ENCODE measurements around the gene HIVEP1.

HIVEP1 gene

GRCh38 chr6:12084681-12085080 is 72.6 kb downstream of the HIVEP1 start:
- Histone ChIP-seq H3K4me1 (ENCODE audit: control insufficient read depth, insufficient read depth, low read length, unreplicated experiment) (peaks cover 2% of the 10 kb centered on the region), H3K79me2 (ENCODE audit: control insufficient read depth, insufficient read depth, low read length, unreplicated experiment) (peaks cover 2% of the 10 kb centered on the region), H3K27ac (ENCODE audit: low read depth, low read length) (no peak overlapping the region), H2AFZ (ENCODE audit: low read length, unreplicated experiment) (no peak overlapping the region), H3K36me3 (ENCODE audit: insufficient read depth, low read length) (no peaks in the 10 kb centered on the region), H3K4me3 (ENCODE audit: low read depth, low read length) (no peak overlapping the region), H3K27me3 (ENCODE audit: insufficient read depth, low read length) (no peaks in the 10 kb centered on the region)

GRCh38 chr6:12088531-12088930 is 76.4 kb downstream of the HIVEP1 start:
- Histone ChIP-seq H3K27me3 (ENCODE audit: insufficient read depth, low read length) (no peaks in the 10 kb centered on the region), H3K4me3 (ENCODE audit: low read depth, low read length) (no peak overlapping the region)

GRCh38 chr6:12090714-12091113 is 78.6 kb downstream of the HIVEP1 start:
- no peak overlapping the region for H3K4me3 ChIP-seq (ENCODE audit: low read depth, low read length)
- H3K27me3 ChIP-seq (ENCODE audit: insufficient read depth, low read length): no peaks in the 10 kb centered on the region
- H3K79me2 ChIP-seq (ENCODE audit: control insufficient read depth, insufficient read depth, low read length, unreplicated experiment): no peaks in the 10 kb centered on the region
- H2AFZ ChIP-seq (ENCODE audit: low read length, unreplicated experiment): no peak overlapping the region
- no peak overlapping the region for H3K27ac ChIP-seq (ENCODE audit: low read depth, low read length)
- H3K4me1 ChIP-seq (ENCODE audit: control insufficient read depth, insufficient read depth, low read length, unreplicated experiment): peaks cover 6% of the 10 kb centered on the region
- no peaks in the 10 kb centered on the region for H3K36me3 ChIP-seq (ENCODE audit: insufficient read depth, low read length)

More at GRCh38 chr6:12088531-12088930, 76.4 kb downstream of the HIVEP1 start:
- Histone ChIP-seq H3K27ac (ENCODE audit: low read depth, low read length) (no peak overlapping the region), H3K36me3 (ENCODE audit: insufficient read depth, low read length) (no peaks in the 10 kb centered on the region), H3K4me1 (ENCODE audit: control insufficient read depth, insufficient read depth, low read length, unreplicated experiment) (no peaks in the 10 kb centered on the region), H2AFZ (ENCODE audit: low read length, unreplicated experiment) (no peak overlapping the region), H3K79me2 (ENCODE audit: control insufficient read depth, insufficient read depth, low read length, unreplicated experiment) (peaks cover 2% of the 10 kb centered on the region)

- Histone ChIP-seq H3K79me2 (ENCODE audit: control insufficient read depth, insufficient read depth, low read length, unreplicated experiment) (no peaks in the 10 kb centered on the region), H3K27ac (ENCODE audit: low read depth, low read length) (no peak overlapping the region), H2AFZ (ENCODE audit: low read length, unreplicated experiment) (no peak overlapping the region), H3K27me3 (ENCODE audit: insufficient read depth, low read length) (no peaks in the 10 kb centered on the region), H3K4me1 (ENCODE audit: control insufficient read depth, insufficient read depth, low read length, unreplicated experiment) (peaks cover 23% of the 10 kb centered on the region), H3K36me3 (ENCODE audit: insufficient read depth, low read length) (no peaks in the 10 kb centered on the region), H3K4me3 (ENCODE audit: low read depth, low read length) (no peak overlapping the region)
Measured at GRCh38 chr6:12092762-12093161, 80.7 kb downstream of the HIVEP1 start.

- Histone ChIP-seq H3K4me3 (ENCODE audit: low read depth, low read length) (peak overlapping the region; percentile 53), H3K36me3 (ENCODE audit: insufficient read depth, low read length) (no peaks in the 10 kb centered on the region), H3K27ac (ENCODE audit: low read depth, low read length) (no peak overlapping the region), H3K27me3 (ENCODE audit: insufficient read depth, low read length) (no peaks in the 10 kb centered on the region), H2AFZ (ENCODE audit: low read length, unreplicated experiment) (no peak overlapping the region), H3K4me1 (ENCODE audit: control insufficient read depth, insufficient read depth, low read length, unreplicated experiment) (peaks cover 29% of the 10 kb centered on the region), H3K79me2 (ENCODE audit: control insufficient read depth, insufficient read depth, low read length, unreplicated experiment) (no peaks in the 10 kb centered on the region)
Measured at GRCh38 chr6:12094689-12095088, 82.6 kb downstream of the HIVEP1 start.

- Histone ChIP-seq H3K36me3 (ENCODE audit: insufficient read depth, low read length) (no peaks in the 10 kb centered on the region), H3K4me1 (ENCODE audit: control insufficient read depth, insufficient read depth, low read length, unreplicated experiment) (peaks cover 29% of the 10 kb centered on the region), H3K27ac (ENCODE audit: low read depth, low read length) (no peak overlapping the region), H3K27me3 (ENCODE audit: insufficient read depth, low read length) (no peaks in the 10 kb centered on the region), H2AFZ (ENCODE audit: low read length, unreplicated experiment) (no peak overlapping the region), H3K79me2 (ENCODE audit: control insufficient read depth, insufficient read depth, low read length, unreplicated experiment) (no peaks in the 10 kb centered on the region), H3K4me3 (ENCODE audit: low read depth, low read length) (peak overlapping the region; percentile 35; the same call in 1 of the 2 replicates)
Measured at GRCh38 chr6:12096342-12096741, 84.2 kb downstream of the HIVEP1 start.

GRCh38 chr6:12097791-12098190 is 85.7 kb downstream of the HIVEP1 start:
- no peaks in the 10 kb centered on the region for H3K36me3 ChIP-seq (ENCODE audit: insufficient read depth, low read length)
- no peaks in the 10 kb centered on the region for H3K27me3 ChIP-seq (ENCODE audit: insufficient read depth, low read length)
- no peak overlapping the region for H2AFZ ChIP-seq (ENCODE audit: low read length, unreplicated experiment)
- no peaks in the 10 kb centered on the region for H3K79me2 ChIP-seq (ENCODE audit: control insufficient read depth, insufficient read depth, low read length, unreplicated experiment)
- peak overlapping the region; percentile 38; the same call in 1 of the 2 replicates for H3K4me3 ChIP-seq (ENCODE audit: low read depth, low read length)
- peaks cover 35% of the 10 kb centered on the region for H3K4me1 ChIP-seq (ENCODE audit: control insufficient read depth, insufficient read depth, low read length, unreplicated experiment)
- H3K27ac ChIP-seq (ENCODE audit: low read depth, low read length): no peak overlapping the region

GRCh38 chr6:12099623-12100338 is 87.7 kb downstream of the HIVEP1 start:
- Histone ChIP-seq H2AFZ (ENCODE audit: low read length, unreplicated experiment) (no peak overlapping the region), H3K27me3 (ENCODE audit: insufficient read depth, low read length) (no peaks in the 10 kb centered on the region), H3K4me1 (ENCODE audit: control insufficient read depth, insufficient read depth, low read length, unreplicated experiment) (peaks cover 35% of the 10 kb centered on the region), H3K27ac (ENCODE audit: low read depth, low read length) (no peak overlapping the region), H3K36me3 (ENCODE audit: insufficient read depth, low read length) (no peaks in the 10 kb centered on the region), H3K4me3 (ENCODE audit: low read depth, low read length) (no peak overlapping the region), H3K79me2 (ENCODE audit: control insufficient read depth, insufficient read depth, low read length, unreplicated experiment) (no peaks in the 10 kb centered on the region)

- H3K4me3 ChIP-seq (ENCODE audit: low read depth, low read length): no peak overlapping the region
- H3K4me1 ChIP-seq (ENCODE audit: control insufficient read depth, insufficient read depth, low read length, unreplicated experiment): peaks cover 26% of the 10 kb centered on the region
- H3K79me2 ChIP-seq (ENCODE audit: control insufficient read depth, insufficient read depth, low read length, unreplicated experiment): no peaks in the 10 kb centered on the region
- H3K27me3 ChIP-seq (ENCODE audit: insufficient read depth, low read length): no peaks in the 10 kb centered on the region
- H3K36me3 ChIP-seq (ENCODE audit: insufficient read depth, low read length): no peaks in the 10 kb centered on the region
- H3K27ac ChIP-seq (ENCODE audit: low read depth, low read length): no peak overlapping the region
- no peak overlapping the region for H2AFZ ChIP-seq (ENCODE audit: low read length, unreplicated experiment)
Measured at GRCh38 chr6:12101048-12101447, 88.9 kb downstream of the HIVEP1 start.

GRCh38 chr6:12101653-12102312 is 89.7 kb downstream of the HIVEP1 start:
- H2AFZ ChIP-seq (ENCODE audit: low read length, unreplicated experiment): peak overlapping the region; percentile 4
- H3K27me3 ChIP-seq (ENCODE audit: insufficient read depth, low read length): no peaks in the 10 kb centered on the region
- peak overlapping the region; percentile 11; the same call in 1 of the 2 replicates for H3K4me3 ChIP-seq (ENCODE audit: low read depth, low read length)
- H3K27ac ChIP-seq (ENCODE audit: low read depth, low read length): no peak overlapping the region
- H3K36me3 ChIP-seq (ENCODE audit: insufficient read depth, low read length): no peaks in the 10 kb centered on the region
- H3K4me1 ChIP-seq (ENCODE audit: control insufficient read depth, insufficient read depth, low read length, unreplicated experiment): peaks cover 20% of the 10 kb centered on the region
- H3K79me2 ChIP-seq (ENCODE audit: control insufficient read depth, insufficient read depth, low read length, unreplicated experiment): no peaks in the 10 kb centered on the region

GRCh38 chr6:12102350-12102749 is 90.2 kb downstream of the HIVEP1 start:
- Histone ChIP-seq H2AFZ (ENCODE audit: low read length, unreplicated experiment) (peak overlapping the region; percentile 4), H3K4me3 (ENCODE audit: low read depth, low read length) (no peak overlapping the region), H3K4me1 (ENCODE audit: control insufficient read depth, insufficient read depth, low read length, unreplicated experiment) (peaks cover 16% of the 10 kb centered on the region), H3K79me2 (ENCODE audit: control insufficient read depth, insufficient read depth, low read length, unreplicated experiment) (no peaks in the 10 kb centered on the region), H3K36me3 (ENCODE audit: insufficient read depth, low read length) (no peaks in the 10 kb centered on the region), H3K27ac (ENCODE audit: low read depth, low read length) (no peak overlapping the region), H3K27me3 (ENCODE audit: insufficient read depth, low read length) (no peaks in the 10 kb centered on the region)

Data from ACC112 (cell line).